HPDE6-E6E7 (cell line): ENCODE results near the gene FNDC10.
A peak's percentile ranks its signal among the peaks of the same experiment; 100 is the strongest.

Source experiments
- DNase-seq: peaks from one replicate; pipeline ENCODE4 v3.0.0; 2011; ENCODE audit warnings: missing footprints; ENCODE audit errors: extremely low spot score

The FNDC10 gene

DNA sequence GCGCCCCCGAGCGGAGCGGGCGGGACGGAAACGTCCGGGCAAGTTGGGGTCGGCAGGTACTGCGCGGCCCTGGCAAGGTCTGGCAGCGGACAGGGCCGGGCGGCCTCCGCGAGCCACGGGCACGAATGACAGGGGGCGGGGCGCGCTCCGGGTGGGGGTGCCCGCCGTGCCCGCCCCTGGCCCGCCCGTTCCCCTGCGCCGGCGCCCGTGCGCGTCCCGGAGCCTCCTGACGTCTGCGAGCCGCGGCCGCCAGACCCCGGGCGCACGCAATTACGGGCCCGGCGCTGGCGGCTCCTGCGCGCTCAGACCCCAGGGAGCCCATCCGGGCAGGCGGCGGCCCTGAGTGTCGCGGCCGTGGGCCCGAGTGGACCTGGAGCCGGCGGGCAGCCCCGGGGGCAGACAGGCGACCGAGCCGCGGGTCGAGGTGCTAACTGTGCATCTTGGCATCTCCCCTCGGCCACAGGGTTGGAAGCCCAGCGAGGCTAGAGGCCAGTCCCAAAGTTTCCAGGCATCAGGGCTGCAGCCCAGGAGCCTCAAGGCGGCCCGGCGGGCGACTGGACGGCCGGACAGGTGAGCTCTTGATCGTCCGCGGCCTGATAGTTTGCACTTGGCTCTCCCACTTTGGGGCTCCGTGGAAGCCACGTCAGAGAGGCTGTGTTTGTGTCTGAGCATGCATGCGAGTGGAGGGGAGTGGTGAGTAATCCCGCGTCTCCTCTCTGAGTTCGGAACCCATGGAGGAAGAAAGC lies 16.3 kb upstream of the FNDC10 start:
- no peak for DNase-seq

- DNase-seq: peak; percentile 96
These were observed 15.5 kb upstream of the FNDC10 start, which contains the start of gene MIB2 for GRCh38 chr1:1615256-1616044. Gene MIB2 (plus strand): TSS chr1:1615500. CDS start chr1:1623453, 7,953 bp downstream.

DNA sequence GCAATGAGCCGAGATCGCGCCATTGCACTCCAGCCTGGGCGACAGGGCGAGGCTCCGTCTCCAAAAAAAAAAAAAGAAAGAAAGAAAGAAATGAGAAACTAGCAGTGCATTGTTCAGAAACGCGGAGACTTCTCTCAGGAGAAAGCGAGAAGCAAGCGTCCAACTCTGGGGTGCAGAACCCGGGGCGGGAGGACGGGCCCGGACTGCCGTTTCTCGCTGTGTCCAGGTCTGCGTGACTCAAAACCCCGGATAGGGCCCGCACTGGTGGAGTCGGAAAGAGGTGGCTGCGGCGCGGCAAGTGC lies 15.0 kb upstream of the FNDC10 start:
- no peak for DNase-seq

DNA sequence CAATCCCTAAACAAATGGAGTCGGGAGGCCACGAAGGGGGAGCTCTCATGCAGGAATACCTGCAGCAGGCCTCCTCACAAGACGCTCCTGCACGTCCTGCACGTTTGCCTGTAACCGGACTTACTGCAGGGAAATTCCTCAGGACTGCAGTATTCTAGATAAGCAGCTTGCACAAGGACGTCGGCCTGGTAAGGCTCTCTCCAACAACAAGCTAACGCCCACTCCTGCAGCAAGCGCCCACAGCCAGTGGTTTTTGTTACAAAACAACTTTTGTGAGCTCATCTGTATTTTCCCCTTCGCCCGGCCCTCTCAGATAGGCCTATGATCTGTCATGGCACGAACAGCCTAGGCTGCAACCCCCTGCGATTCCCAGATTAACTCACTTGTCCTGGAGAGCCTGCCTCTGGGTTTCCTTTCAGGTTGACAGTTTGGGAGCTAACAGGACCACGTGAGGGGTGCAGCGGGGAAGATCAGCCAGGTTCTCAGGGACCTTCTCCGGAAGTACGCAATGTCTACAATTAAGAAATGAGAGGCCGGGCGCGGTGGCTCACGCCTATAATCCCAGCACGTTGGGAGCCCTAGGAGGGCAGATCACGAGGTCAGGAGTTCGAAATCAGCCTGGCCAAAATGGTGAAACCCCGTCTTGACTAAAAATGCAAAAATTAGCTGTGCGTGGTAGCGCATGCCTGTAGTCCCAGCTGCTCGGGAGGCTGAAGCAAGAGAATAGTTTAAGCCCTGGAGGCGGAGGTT lies 14.4 kb upstream of the FNDC10 start:
- no peak for DNase-seq

GRCh38 chr1:1613509-1614082 lies 13.7 kb upstream of the FNDC10 start:
- DNase-seq: no peak

GRCh38 chr1:1612104-1612400 lies 12.1 kb upstream of the FNDC10 start:
- no peak for DNase-seq

DNA sequence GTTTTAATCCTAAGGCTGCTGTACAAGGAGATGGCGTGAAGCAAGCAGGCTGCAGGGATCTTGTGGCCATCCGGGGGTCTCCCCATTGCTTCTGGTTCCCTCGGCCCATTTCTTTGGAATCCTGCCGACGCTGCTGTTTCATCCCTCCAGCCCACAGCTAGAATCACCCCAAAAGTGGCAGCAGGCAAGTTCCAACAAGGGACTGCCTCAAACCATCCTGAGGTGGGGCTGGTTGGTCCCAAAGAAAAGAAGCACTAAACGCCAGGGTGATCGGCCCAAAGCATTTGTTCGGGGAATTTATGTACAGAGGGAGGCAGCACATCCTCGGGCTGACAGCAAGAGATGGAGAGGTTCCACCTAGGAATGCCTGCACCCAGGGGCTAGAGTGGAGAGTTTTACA lies 10.9 kb upstream of the FNDC10 start:
- no peak for DNase-seq

- DNase-seq: no peak
These were observed 10.0 kb upstream of the FNDC10 start for GRCh38 chr1:1609822-1610485.

DNA sequence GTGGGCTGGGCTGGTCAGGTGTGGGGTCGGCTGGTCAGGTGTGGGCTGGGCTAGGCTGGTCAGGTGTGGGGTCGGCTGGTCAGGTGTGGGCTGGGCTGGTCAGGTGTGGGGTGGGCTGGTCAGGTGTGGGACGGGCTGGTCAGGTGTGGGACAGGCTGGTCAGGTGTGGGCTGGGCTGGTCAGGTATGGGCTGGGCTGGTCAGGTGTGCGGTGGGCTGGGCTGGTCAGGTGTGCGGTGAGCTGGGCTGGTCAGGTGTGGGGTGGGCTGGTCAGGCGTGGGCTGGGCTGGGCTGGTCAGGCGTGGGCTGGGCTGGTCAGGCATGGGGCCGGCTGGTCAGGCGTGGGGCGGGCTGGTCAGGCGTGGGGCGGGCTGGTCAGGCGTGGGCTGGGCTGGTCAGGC lies 6.3 kb upstream of the FNDC10 start:
- DNase-seq: no peak

- DNase-seq: no peak
These were observed 5.8 kb upstream of the FNDC10 start for GRCh38 chr1:1605724-1606123.

DNA sequence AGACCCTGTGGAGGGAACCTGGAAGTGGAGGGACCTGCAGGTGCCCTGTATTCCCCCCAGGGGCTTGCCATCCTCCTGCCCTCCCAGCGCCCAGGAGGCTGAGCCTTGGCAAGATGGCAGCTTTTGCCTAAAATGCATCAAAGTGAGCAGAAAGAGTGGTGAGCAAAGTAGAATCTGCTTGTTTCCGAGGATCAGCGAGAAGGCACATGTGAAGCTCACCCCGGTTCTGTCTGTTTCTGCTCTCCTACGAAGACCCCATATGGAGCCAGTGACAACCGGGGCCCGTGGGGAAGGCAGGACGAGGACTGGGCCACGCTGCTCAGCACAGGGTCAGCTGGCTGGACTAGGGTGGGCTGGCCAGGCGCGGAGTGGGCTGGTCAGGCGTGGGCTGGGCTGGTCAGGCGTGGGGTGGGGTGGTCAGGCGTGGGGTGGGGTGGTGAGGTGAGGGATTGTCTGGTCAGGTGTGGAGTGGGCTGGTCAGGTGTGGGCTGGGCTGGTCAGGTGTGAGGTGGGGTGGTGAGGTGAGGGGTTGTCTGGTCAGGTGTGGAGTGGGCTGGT lies 5.2 kb upstream of the FNDC10 start:
- DNase-seq: no peak

- DNase-seq: no peak
These were observed 4.6 kb upstream of the FNDC10 start for GRCh38 chr1:1604374-1605033.

DNA sequence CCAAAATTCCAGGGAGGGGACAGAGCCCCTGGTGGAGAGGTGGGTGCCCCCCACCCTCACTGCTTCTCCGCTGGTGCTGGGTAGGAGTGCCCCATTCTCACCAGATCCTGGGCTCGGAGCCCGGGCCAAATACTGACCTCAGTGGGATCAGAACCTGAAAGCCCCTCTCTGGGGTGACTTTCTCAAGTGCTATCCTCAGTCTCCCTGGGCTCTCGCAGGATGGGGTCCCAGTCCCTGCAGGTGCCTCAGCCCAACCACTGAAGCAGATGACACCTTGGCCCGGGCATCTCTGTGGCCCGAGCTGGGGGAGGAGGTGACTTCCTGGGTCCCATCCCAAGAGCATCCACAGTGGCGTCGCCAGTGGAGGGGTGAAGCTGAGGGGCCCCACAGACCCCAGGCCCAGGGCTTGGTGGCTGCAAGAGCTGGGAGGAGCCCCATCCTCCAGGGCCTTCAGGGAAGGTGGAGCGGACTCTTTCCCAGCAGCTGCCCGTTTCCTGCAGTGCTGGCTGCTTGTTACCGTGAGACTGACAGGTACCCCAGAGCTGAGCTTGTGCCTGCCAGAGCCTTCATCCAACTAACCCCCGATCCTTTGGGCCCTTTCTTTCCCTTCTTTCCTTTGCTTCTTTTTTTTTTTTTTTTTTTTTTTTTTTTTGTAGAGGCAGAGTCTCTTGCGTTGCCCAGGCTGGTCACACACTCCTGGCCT lies 3.9 kb upstream of the FNDC10 start:
- DNase-seq: no peak

DNA sequence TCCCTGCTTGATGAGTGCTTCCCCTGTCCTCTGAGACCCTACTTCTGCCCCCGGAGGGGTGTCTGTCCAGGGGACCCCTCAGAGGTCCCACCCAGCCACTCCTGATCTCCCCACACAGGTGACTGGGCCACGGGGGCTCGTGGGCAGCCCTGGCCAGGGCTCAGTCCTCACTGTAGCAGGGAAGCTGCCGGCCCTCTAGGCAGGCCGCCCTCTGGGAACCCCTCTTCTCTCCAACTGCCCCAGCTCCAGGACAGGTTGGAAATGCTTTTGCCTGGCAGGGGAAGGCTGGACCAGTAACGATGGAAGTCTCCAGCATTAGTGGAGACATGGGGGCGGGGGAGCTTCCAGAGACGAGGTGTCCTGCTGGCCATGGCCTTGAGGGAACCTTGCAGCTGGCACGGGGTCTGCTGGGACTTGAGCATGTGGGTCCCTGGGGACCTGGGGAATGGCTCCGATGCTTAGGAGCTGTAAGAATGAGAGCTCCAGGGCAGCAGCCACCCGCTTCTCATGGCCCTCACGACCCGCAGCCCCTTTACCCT lies 3.1 kb upstream of the FNDC10 start:
- DNase-seq: no peak

DNA sequence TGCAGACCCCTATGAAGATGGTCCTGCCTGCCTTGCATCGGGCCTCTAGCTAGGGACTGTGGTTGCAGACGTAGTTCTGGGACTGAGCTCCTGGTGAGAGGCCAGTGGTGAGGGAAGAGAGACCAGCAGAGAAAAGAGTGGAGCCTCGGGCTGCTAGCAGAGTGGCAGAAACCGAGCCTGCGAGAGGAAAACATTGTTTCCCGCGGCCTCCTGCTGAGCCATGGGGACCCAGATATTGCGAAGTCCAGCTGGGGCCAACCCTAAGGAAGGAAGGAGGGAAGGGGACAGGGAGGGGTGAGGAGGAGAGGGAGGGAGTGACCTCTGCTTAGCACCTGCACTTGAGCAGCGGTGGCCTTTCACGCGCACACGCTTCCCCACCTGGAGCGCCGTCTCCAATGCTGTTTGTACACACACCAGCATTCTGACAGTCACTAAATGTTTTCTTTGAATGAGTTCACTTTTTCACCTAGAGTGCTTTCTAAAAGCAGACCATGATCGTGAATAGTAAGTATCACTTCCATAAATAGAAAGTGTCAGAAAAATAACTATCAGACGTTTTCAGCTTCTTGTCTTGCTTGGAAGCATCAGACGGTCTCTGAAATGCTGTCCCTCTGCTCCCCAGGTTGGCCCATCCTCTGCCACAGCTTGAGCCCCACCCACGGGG lies 2.5 kb upstream of the FNDC10 start:
- no peak for DNase-seq

- DNase-seq: no peak
These were observed 1.8 kb upstream of the FNDC10 start for GRCh38 chr1:1601564-1602303.

DNA sequence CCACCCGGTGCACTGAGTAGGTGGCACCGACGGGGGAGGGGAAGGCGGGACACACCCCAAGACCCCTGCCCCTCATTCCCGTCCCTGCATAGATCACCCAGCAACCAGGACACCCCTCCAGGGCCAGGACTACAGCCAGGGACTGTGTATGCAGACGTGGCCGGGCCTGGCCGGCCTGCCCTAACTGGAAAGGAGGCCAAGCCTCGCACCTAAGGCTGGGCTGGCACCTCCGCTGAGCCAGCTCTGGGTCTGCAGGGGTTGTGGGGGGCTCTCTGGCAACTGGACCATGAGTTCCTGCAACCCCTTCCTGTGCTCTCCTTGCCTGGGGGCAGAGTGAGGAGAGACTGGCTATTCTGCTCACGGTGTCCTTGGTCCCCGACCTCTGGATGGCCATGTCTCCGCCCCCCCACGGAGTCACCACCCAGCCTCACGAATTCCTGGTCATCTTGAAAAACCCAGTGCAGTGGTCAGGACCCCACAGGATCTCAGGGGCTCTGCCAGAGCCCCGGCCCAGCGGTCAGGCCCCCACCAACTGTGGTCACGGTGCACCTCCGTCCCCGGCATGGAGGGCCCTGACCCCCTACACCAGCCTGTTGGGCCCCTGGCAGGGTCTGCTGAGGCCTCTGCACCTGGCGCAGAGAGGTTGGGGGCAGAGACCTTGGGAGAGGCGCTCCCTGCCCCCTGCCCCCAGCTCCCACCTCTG lies 1.1 kb upstream of the FNDC10 start:
- no peak for DNase-seq
